ENCODE data around the gene ABCB11.

ABCB11 gene

GRCh38 chr2:169073211-169073962, 42.3 kb upstream of the ABCB11 start:
- no peak overlapping the region for H3K27ac ChIP-seq
- no peak overlapping the region for H3K4me3 ChIP-seq (ENCODE audit: low read depth, low read length)
- no peaks in the 10 kb centered on the region for H3K9me3 ChIP-seq (ENCODE audit: control insufficient read depth, low read length)
- no peak for TF ChIP-seq CTCF (IDR thresholded peaks at IDR 0.05)
- H3K27me3 ChIP-seq (ENCODE audit: control insufficient read depth, insufficient read depth, low read length) = no peaks in the 10 kb centered on the region
- no peak overlapping the region for H2AFZ ChIP-seq
- no peaks in the 10 kb centered on the region for H3K36me3 ChIP-seq (ENCODE audit: control insufficient read depth, insufficient read depth, low read length)
- H3K9ac ChIP-seq = no peak overlapping the region
- no peaks in the 10 kb centered on the region for H3K4me1 ChIP-seq
- H3K4me2 ChIP-seq (ENCODE audit: low read length) = no peak overlapping the region
- H3K79me2 ChIP-seq = no peaks in the 10 kb centered on the region

GRCh38 chr2:169072163-169072925, 41.2 kb upstream of the ABCB11 start:
- H3K4me1 ChIP-seq = no peaks in the 10 kb centered on the region
- H3K27ac ChIP-seq = no peak overlapping the region
- H2AFZ ChIP-seq = no peak overlapping the region
- no peaks in the 10 kb centered on the region for H3K36me3 ChIP-seq (ENCODE audit: control insufficient read depth, insufficient read depth, low read length)
- no peaks in the 10 kb centered on the region for H3K9me3 ChIP-seq (ENCODE audit: control insufficient read depth, low read length)
- H3K9ac ChIP-seq = no peak overlapping the region
- H3K27me3 ChIP-seq (ENCODE audit: control insufficient read depth, insufficient read depth, low read length) = no peaks in the 10 kb centered on the region
- no peak overlapping the region for H3K4me2 ChIP-seq (ENCODE audit: low read length)
- no peaks in the 10 kb centered on the region for H3K79me2 ChIP-seq
- TF ChIP-seq CTCF (IDR thresholded peaks at IDR 0.05) = no peak
- no peak overlapping the region for H3K4me3 ChIP-seq (ENCODE audit: low read depth, low read length)

- no peak overlapping the region for H2AFZ ChIP-seq
- H3K9me3 ChIP-seq (ENCODE audit: control insufficient read depth, low read length) = no peaks in the 10 kb centered on the region
- no peaks in the 10 kb centered on the region for H3K27me3 ChIP-seq (ENCODE audit: control insufficient read depth, insufficient read depth, low read length)
- no peak overlapping the region for H3K4me3 ChIP-seq (ENCODE audit: low read depth, low read length)
- no peaks in the 10 kb centered on the region for H3K36me3 ChIP-seq (ENCODE audit: control insufficient read depth, insufficient read depth, low read length)
- no peak overlapping the region for H3K4me2 ChIP-seq (ENCODE audit: low read length)
- no peaks in the 10 kb centered on the region for H3K4me1 ChIP-seq
- TF ChIP-seq CTCF (IDR thresholded peaks at IDR 0.05) = no peak
- no peaks in the 10 kb centered on the region for H3K79me2 ChIP-seq
- no peak overlapping the region for H3K9ac ChIP-seq
- no peak overlapping the region for H3K27ac ChIP-seq
Observed at GRCh38 chr2:169071455-169071854, 40.3 kb upstream of the ABCB11 start.

GRCh38 chr2:169069833-169070232, 38.7 kb upstream of the ABCB11 start:
- TF ChIP-seq CTCF (IDR thresholded peaks at IDR 0.05) = no peak
- Histone ChIP-seq H3K4me1 (no peaks in the 10 kb centered on the region), H3K4me2 (ENCODE audit: low read length) (no peak overlapping the region), H2AFZ (no peak overlapping the region), H3K27me3 (ENCODE audit: control insufficient read depth, insufficient read depth, low read length) (no peaks in the 10 kb centered on the region), H3K4me3 (ENCODE audit: low read depth, low read length) (no peak overlapping the region), H3K36me3 (ENCODE audit: control insufficient read depth, insufficient read depth, low read length) (no peaks in the 10 kb centered on the region), H3K27ac (no peak overlapping the region), H3K9ac (no peak overlapping the region), H3K79me2 (no peaks in the 10 kb centered on the region), H3K9me3 (ENCODE audit: control insufficient read depth, low read length) (no peaks in the 10 kb centered on the region)

Data from parathyroid adenoma (tissue), 2 donors.